B cell (primary cell): ENCODE data around the gene SLIT3.

Experiments used
- CTCF ChIP-seq: fragments of 200-600 bp; IDR thresholded peaks from one replicate; pipeline ENCODE4 v1.8.0; 2022; ENCODE audit warnings: antibody characterized with exemption, mild to moderate bottlenecking
- EZH2 ChIP-seq: IDR thresholded peaks from 2 replicates; pipeline ENCODE4 v1.6.1; 2012; ENCODE audit warnings: borderline replicate concordance, low read depth, mild to moderate bottlenecking, moderate library complexity, low read length; ENCODE audit not compliant: insufficient read depth, poor library complexity, severe bottlenecking

- TF ChIP-seq CTCF (no peak), EZH2 (no peak)
Observed at GRCh38 chr5:168819004-168819621, 481.8 kb downstream of the SLIT3 start.
